Thymus (tissue), 11 donors: ENCODE results near the gene STIL. TPM values are rescaled to one million over a fixed set of nuclear protein-coding genes. Genes with fewer than 3 reads are reported as not detected.

Source experiments
- DNase-seq, 9 donors: peaks; one replicate each; pipeline ENCODE4 v3.0.0-alpha.2; 2013; ENCODE audit warnings: low spot score in 9 of 9, low read depth in 6 of 9, missing footprints in 1 of 9
- H3K27ac ChIP-seq, 2 donors: one replicate each; pipeline ENCODE4 v1.5.1; 2013; ENCODE audit warnings: control low read depth in 1 of 2, low read depth in 1 of 2, low read length in 1 of 2, mild to moderate bottlenecking in 1 of 2, moderate library complexity in 1 of 2
- H3K27me3 ChIP-seq, 2 donors: one replicate each; pipeline ENCODE4 v1.5.1; 2013; ENCODE audit warnings: low read length in 1 of 2; ENCODE audit not compliant: control insufficient read depth in 2 of 2, insufficient read depth in 1 of 2
- H3K36me3 ChIP-seq, 2 donors: one replicate each; pipeline ENCODE4 v1.5.1; 2013; ENCODE audit warnings: low read length in 1 of 2, mild to moderate bottlenecking in 1 of 2, moderate library complexity in 1 of 2; ENCODE audit not compliant: control insufficient read depth in 2 of 2, insufficient read depth in 2 of 2
- H3K4me1 ChIP-seq, 2 donors: one replicate each; pipeline ENCODE4 v1.5.1; 2013; ENCODE audit warnings: low read length in 2 of 2; ENCODE audit not compliant: control insufficient read depth in 2 of 2, insufficient read depth in 2 of 2
- H3K4me3 ChIP-seq, 2 donors: one replicate each; pipeline ENCODE4 v1.5.1; 2013; ENCODE audit warnings: low read length in 2 of 2, control low read depth in 1 of 2, mild to moderate bottlenecking in 1 of 2
- H3K9me3 ChIP-seq, 2 donors: one replicate each; pipeline ENCODE4 v1.5.1; 2013; ENCODE audit warnings: low read length in 1 of 2, mild to moderate bottlenecking in 1 of 2; ENCODE audit not compliant: control insufficient read depth in 2 of 2, insufficient read depth in 1 of 2
- WGBS: extraction: QIAGEN DNeasy Blood & Tissue Kit; methylation state at CpG from one replicate; pipeline ENCODE4 v1.1.7; 2013; 5-methylcytosine and 5-hydroxymethylcytosine counted together
- polyA plus RNA-seq: library from polyadenylated mRNA; stranded (reverse); fragments of 200-250 nt; gene quantifications from one replicate; pipeline ENCODE4 v1.2.3, GENCODE V29; 2013
- total RNA-seq: library from RNA; stranded (reverse); fragments of 120-200 nt; gene quantifications from one replicate; pipeline ENCODE4 v1.2.4, GENCODE V29; 2013
- donor health status: healthy.

STIL gene
- total and polyA plus RNA-seq, 2 donors: 1.1 to 17.7 TPM

- DNase-seq: no peak
- 98% methylated on average over 29 of the region's 29 CpGs for WGBS
- peaks cover 11 to 26% of the 10 kb centered on the region in 2 donors for H3K27me3 ChIP-seq
These were observed 94.2 kb downstream of the STIL start for GRCh38 chr1:47219590-47220220.

GRCh38 chr1:47219001-47219400 lies 94.9 kb downstream of the STIL start:
- Histone ChIP-seq H3K36me3 (no peaks in the 10 kb centered on the region), H3K27ac (no peak overlapping the region), H3K27me3 (peaks cover 4 to 19% of the 10 kb centered on the region in 2 donors), H3K4me1 (no peaks in the 10 kb centered on the region), H3K9me3 (no peaks in the 10 kb centered on the region), H3K4me3 (no peak overlapping the region)
- DNase-seq: no peak
- 96% methylated on average over 4 of the region's 4 CpGs for WGBS

More at GRCh38 chr1:47219590-47220220, 94.2 kb downstream of the STIL start:
- Histone ChIP-seq H3K9me3 (no peaks in the 10 kb centered on the region), H3K36me3 (no peaks in the 10 kb centered on the region), H3K4me3 (no peak overlapping the region), H3K27ac (no peak overlapping the region), H3K4me1 (no peaks in the 10 kb centered on the region)

- Histone ChIP-seq H3K9me3 (no peaks in the 10 kb centered on the region), H3K36me3 (no peaks in the 10 kb centered on the region), H3K4me3 (no peak overlapping the region), H3K4me1 (no peaks in the 10 kb centered on the region), H3K27me3 (peaks cover 0 to 5% of the 10 kb centered on the region in 2 donors), H3K27ac (no peak overlapping the region)
- no peak for DNase-seq
- 95% methylated on average over 12 of the region's 12 CpGs for WGBS
These were observed 97.5 kb downstream of the STIL start for GRCh38 chr1:47216278-47217059.

DNA sequence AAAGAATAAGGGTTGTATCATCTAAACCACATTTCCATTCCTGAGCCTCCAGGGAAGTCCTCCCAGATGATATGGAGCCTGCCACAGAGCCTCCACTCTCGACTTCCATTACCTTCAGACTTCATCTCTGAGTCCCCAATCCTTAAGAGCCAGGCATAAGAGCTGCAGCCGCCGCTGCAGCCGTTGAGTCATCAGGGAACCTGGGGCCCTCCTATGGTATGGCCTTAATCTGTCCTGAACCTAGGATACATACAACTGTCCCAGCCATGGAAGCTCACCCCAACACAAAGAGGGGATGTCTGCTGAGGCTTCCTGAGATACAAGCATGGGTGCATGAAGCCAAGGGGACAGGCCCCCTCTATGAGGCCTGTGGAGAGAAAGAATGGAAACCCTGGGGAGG lies 98.2 kb downstream of the STIL start:
- peaks cover 0 to 5% of the 10 kb centered on the region in 2 donors for H3K27me3 ChIP-seq
- no peaks in the 10 kb centered on the region for H3K36me3 ChIP-seq
- H3K4me3 ChIP-seq: no peak overlapping the region
- no peak for DNase-seq
- H3K27ac ChIP-seq: no peak overlapping the region
- H3K9me3 ChIP-seq: no peaks in the 10 kb centered on the region
- WGBS: 94% methylated on average over 4 of the region's 4 CpGs
- no peaks in the 10 kb centered on the region for H3K4me1 ChIP-seq

DNA sequence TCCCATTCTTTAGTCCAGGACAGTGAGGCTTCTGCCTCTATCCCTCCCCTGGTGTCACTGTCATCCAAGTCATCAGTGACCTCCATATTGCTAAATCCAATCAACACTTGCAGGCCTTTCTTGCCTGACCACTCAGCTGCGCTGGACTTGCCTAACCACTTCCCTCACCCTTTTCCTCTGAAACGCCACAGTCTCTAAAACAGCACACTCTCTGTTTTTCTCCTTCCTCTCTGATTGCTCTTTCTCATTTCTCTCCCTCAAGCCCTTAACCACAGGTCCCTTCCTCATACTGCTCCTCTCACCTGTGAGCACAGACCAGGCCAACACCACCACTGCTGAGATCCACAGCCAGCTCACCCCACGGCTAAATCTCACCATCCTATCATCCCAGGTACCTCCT lies 99.4 kb downstream of the STIL start:
- Histone ChIP-seq H3K4me1 (no peaks in the 10 kb centered on the region), H3K27me3 (peaks cover 0 to 5% of the 10 kb centered on the region in 2 donors), H3K27ac (no peak overlapping the region), H3K36me3 (no peaks in the 10 kb centered on the region), H3K9me3 (no peaks in the 10 kb centered on the region), H3K4me3 (no peak overlapping the region)
- no peak for DNase-seq
- WGBS: 35% methylated on average over 3 of the region's 3 CpGs

DNA sequence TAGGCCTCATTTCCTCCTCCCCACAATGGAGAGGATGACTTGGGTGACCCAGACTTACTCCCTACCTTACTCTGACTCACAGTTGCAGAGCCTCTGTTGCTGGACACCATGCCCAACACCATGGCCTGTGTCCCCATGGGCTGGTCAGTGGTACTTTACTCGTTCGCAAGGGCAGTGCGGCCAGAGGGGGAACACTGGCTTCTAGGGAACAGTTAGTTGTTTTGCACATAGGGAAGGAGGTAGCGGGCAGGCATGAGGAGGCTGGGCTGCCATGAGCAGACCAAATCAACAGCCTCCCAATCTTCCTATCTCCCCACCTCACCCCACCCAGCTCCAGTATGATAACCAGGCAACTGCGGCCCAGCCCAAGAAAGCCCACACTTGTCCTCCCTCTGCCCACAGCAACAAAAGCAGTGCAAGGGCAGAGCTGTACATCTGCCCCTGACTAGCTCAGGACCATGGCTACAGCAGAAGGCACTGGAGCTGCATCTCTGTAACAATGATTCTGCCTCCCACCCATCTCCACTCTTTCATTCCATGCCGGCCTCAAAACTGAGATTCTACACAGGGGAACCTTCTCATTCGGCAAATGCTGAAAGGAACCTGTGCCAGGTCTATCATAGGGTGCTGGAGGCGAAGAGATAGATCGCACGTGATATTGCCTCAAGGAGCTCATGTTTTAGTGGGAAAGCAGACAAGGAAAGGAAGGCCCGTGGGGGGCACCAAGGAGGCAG lies 100.5 kb downstream of the STIL start:
- no peaks in the 10 kb centered on the region for H3K9me3 ChIP-seq
- WGBS: 84% methylated on average over 11 of the region's 11 CpGs

DNA sequence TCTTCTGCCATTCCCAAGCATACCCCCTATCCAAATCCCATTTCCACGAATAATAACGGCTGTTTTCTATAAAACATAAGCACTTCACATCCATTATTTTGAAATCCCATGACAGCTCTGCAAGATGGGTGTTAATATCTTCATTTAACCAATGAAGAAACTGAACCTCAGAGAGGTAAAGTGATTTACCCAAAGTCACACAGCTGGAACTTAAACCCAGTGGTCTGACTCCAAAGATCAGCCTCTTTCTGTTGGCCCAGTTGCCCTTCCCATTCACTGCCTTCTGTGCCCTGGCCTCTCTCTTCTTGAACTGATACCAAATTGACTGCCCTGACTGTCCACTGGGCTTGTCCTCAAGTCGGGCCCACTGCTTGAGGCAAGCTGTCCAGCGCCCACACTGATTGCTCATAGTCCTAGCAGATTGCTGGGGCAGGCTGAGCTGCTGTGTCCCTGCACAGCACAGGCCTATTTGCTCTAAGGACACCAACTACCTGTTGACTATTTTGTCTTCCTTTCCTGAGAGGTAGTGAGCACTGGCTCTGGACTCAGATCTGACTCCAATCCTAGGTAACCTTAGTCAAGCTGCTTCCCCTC lies 101.2 kb downstream of the STIL start:
- H3K4me1 ChIP-seq: no peaks in the 10 kb centered on the region
- no peak for DNase-seq
- peaks cover 0 to 7% of the 10 kb centered on the region in 2 donors for H3K27me3 ChIP-seq
- H3K36me3 ChIP-seq: no peaks in the 10 kb centered on the region
- H3K27ac ChIP-seq: no peak overlapping the region
- H3K9me3 ChIP-seq: no peaks in the 10 kb centered on the region
- WGBS: 91% methylated on average over 4 of the region's 4 CpGs
- no peak overlapping the region for H3K4me3 ChIP-seq

More for the DNA sequence above, 100.5 kb downstream of the STIL start:
- DNase-seq: no peak
- Histone ChIP-seq H3K27ac (no peak overlapping the region), H3K36me3 (no peaks in the 10 kb centered on the region), H3K4me1 (no peaks in the 10 kb centered on the region), H3K27me3 (peaks cover 0 to 5% of the 10 kb centered on the region in 2 donors), H3K4me3 (no peak overlapping the region)

DNA sequence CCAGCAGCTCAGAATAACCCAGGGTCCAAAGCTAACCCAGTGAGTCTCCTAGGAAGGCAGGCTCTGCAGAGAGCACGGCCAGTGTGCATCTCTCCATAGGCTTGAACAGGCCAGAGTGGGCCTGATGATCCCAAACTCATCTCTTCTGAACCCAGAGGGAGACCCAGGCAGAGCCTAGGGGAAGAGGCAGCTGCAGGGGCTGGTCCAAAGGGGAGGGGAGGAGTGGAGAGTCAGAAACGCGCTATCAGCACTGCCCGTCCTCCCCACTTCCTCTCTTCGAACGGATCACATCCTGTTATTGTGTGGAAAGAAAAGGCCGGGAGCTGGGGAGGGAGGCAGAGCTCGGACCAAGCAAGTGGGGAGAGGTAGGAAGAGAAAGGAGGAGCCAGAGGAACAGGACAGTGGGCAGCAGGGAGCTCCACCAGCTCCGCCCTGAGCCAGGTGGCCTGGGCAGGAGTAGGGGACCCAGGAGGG lies 102.1 kb downstream of the STIL start:
- no peaks in the 10 kb centered on the region for H3K9me3 ChIP-seq
- WGBS: 21% methylated on average over 9 of the region's 9 CpGs
- H3K27ac ChIP-seq: no peak overlapping the region
- peaks cover 0 to 7% of the 10 kb centered on the region in 2 donors for H3K27me3 ChIP-seq
- no peak overlapping the region for H3K4me3 ChIP-seq
- no peaks in the 10 kb centered on the region for H3K4me1 ChIP-seq
- DNase-seq: no peak
- no peaks in the 10 kb centered on the region for H3K36me3 ChIP-seq
